DND-41 (cell line): Measurements from ENCODE around the gene CTNNBL1.

Experiments
- EZH2 ChIP-seq: IDR thresholded peaks from 3 replicates; pipeline ENCODE4 v1.6.1; 2012; ENCODE audit warnings: borderline replicate concordance, low read depth, mild to moderate bottlenecking, moderate library complexity, low read length, inconsistent platforms; ENCODE audit not compliant: severe bottlenecking
- TF ChIP-seq, protein P1 (sequence below): IDR thresholded peaks from 2 replicates; pipeline ENCODE4 v1.5.1; 2012; ENCODE audit warnings: borderline replicate concordance, low read length, moderate library complexity, mild to moderate bottlenecking; ENCODE audit not compliant: poor library complexity, severe bottlenecking; ENCODE audit errors: extremely low read depth

DNA sequence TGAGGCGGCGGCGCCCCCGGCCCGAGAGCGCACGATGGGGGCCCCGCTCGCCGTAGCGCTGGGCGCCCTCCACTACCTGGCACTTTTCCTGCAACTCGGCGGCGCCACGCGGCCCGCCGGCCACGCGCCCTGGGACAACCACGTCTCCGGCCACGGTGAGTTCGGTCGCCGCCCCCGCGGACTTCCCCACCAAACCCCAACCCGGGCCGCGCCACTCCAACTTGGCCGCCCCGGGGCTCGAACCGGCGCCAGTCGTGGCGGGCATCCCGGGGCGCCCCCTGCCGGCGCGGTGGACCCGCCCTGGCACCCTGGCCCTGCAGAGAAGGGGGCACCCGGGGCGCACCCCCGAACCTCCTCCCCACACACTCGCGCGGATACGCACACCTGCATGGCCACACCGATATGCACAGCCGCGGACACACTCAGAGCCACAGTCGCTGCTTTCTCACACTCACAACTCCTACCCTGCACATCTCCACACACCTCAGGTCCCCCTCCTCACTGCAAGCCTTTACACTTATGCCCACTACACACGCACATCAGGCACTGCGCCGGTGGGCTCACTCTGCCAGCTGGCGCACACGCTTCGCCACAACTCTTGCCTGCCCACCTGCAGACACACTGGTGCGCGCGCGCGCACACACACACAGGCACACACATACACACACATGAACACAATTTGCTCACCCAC, 209.6 kb downstream of the CTNNBL1 start:
- no peak for TF ChIP-seq EZH2
- TF ChIP-seq, protein P1, sequence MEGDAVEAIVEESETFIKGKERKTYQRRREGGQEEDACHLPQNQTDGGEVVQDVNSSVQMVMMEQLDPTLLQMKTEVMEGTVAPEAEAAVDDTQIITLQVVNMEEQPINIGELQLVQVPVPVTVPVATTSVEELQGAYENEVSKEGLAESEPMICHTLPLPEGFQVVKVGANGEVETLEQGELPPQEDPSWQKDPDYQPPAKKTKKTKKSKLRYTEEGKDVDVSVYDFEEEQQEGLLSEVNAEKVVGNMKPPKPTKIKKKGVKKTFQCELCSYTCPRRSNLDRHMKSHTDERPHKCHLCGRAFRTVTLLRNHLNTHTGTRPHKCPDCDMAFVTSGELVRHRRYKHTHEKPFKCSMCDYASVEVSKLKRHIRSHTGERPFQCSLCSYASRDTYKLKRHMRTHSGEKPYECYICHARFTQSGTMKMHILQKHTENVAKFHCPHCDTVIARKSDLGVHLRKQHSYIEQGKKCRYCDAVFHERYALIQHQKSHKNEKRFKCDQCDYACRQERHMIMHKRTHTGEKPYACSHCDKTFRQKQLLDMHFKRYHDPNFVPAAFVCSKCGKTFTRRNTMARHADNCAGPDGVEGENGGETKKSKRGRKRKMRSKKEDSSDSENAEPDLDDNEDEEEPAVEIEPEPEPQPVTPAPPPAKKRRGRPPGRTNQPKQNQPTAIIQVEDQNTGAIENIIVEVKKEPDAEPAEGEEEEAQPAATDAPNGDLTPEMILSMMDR: no peak
